RWPE2 (cell line): ENCODE results near the gene KCNJ1.
A peak's percentile ranks its signal among the peaks of the same experiment; 100 is the strongest.

Experiments used
- ATAC-seq: fragments of 200-7000 bp; cut with Tn5 transposase; 3 replicates; pipeline ENCODE4 v1.9.1; 2021; ENCODE audit warnings: low read depth
- DNase-seq: peaks from one replicate; pipeline ENCODE4 v3.0.0-alpha.2; 2020; ENCODE audit warnings: low spot score
- H3K27ac ChIP-seq: fragments of 450-650 bp; 2 replicates; pipeline ENCODE4 v1.5.1; 2017; ENCODE audit warnings: mild to moderate bottlenecking; ENCODE audit not compliant: poor library complexity, severe bottlenecking
- H3K27me3 ChIP-seq: fragments of 250-450 bp; sonication (Bioruptor Pico); 2 replicates; pipeline ENCODE4 v1.5.1; 2021; ENCODE audit warnings: mild to moderate bottlenecking, moderate library complexity; ENCODE audit not compliant: insufficient read depth, poor library complexity, severe bottlenecking
- H3K36me3 ChIP-seq: fragments of 250-450 bp; sonication (Bioruptor Pico); 2 replicates; pipeline ENCODE4 v1.5.1; 2020; ENCODE audit warnings: low read depth, mild to moderate bottlenecking, moderate library complexity
- H3K4me1 ChIP-seq: fragments of 250-450 bp; sonication (Bioruptor Pico); 2 replicates; pipeline ENCODE4 v1.5.1; 2021; ENCODE audit warnings: mild to moderate bottlenecking, moderate library complexity; ENCODE audit not compliant: insufficient read depth, poor library complexity, severe bottlenecking
- H3K4me3 ChIP-seq: fragments of 250-450 bp; sonication (Bioruptor Pico); 2 replicates; pipeline ENCODE4 v1.5.1; 2021; ENCODE audit warnings: mild to moderate bottlenecking, moderate library complexity; ENCODE audit not compliant: severe bottlenecking
- H3K9me3 ChIP-seq: fragments of 250-450 bp; sonication (Bioruptor Pico); 2 replicates; pipeline ENCODE4 v1.5.1; 2021; ENCODE audit warnings: mild to moderate bottlenecking, moderate library complexity; ENCODE audit not compliant: severe bottlenecking
- CTCF ChIP-seq: fragments of 450-650 bp; IDR thresholded peaks from one replicate; pipeline ENCODE4 v1.5.1; 2017; ENCODE audit warnings: mild to moderate bottlenecking, moderate library complexity; ENCODE audit not compliant: poor library complexity, severe bottlenecking

The KCNJ1 gene

GRCh38 chr11:128806506-128807261 lies 60.4 kb downstream of the KCNJ1 start:
- Histone ChIP-seq H3K27me3 (no peaks in the 10 kb centered on the region), H3K27ac (no peak overlapping the region), H3K4me1 (peaks cover 4% of the 10 kb centered on the region), H3K36me3 (peaks cover 7% of the 10 kb centered on the region; the same call in 1 of the 2 replicates), H3K9me3 (no peaks in the 10 kb centered on the region), H3K4me3 (no peak overlapping the region)
- no peak for ATAC-seq
- no peak for DNase-seq
- TF ChIP-seq CTCF, result no peak

- H3K4me1 ChIP-seq, result peaks cover 4% of the 10 kb centered on the region
- H3K4me3 ChIP-seq, result no peak overlapping the region
- H3K27ac ChIP-seq, result no peak overlapping the region
- no peaks in the 10 kb centered on the region for H3K9me3 ChIP-seq
- TF ChIP-seq CTCF, result no peak
- H3K36me3 ChIP-seq, result no peaks in the 10 kb centered on the region
- DNase-seq (no peak), ATAC-seq (no peak)
- no peaks in the 10 kb centered on the region for H3K27me3 ChIP-seq
Measured at GRCh38 chr11:128804481-128804880, 62.6 kb downstream of the KCNJ1 start.

- ATAC-seq (no peak), DNase-seq (no peak)
- TF ChIP-seq CTCF, result no peak
- H3K4me3 ChIP-seq, result no peak overlapping the region
- H3K4me1 ChIP-seq, result no peaks in the 10 kb centered on the region
- H3K36me3 ChIP-seq, result no peaks in the 10 kb centered on the region
- H3K27ac ChIP-seq, result no peak overlapping the region
- no peaks in the 10 kb centered on the region for H3K27me3 ChIP-seq
- no peaks in the 10 kb centered on the region for H3K9me3 ChIP-seq
Measured at GRCh38 chr11:128803449-128804245, 63.4 kb downstream of the KCNJ1 start.

GRCh38 chr11:128803011-128803410 lies 64.1 kb downstream of the KCNJ1 start:
- Histone ChIP-seq H3K27ac (no peak overlapping the region), H3K4me3 (no peak overlapping the region), H3K9me3 (no peaks in the 10 kb centered on the region), H3K27me3 (no peaks in the 10 kb centered on the region), H3K4me1 (no peaks in the 10 kb centered on the region), H3K36me3 (no peaks in the 10 kb centered on the region)
- TF ChIP-seq CTCF, result peak; percentile 33
- ATAC-seq (no peak), DNase-seq (no peak)
